GM12891 (cell line): ENCODE results near the gene TSPAN15.

Experiments
- POLR2A ChIP-seq: IDR thresholded peaks from 2 replicates; pipeline ENCODE4 v1.6.1; 2011; ENCODE audit warnings: low read depth, low read length, control low read depth
- TAF1 ChIP-seq: IDR thresholded peaks from 2 replicates; pipeline ENCODE4 v1.6.1; 2011; ENCODE audit warnings: low read depth, low read length, control low read depth

- no peak for TF ChIP-seq POLR2A
- no peak for TF ChIP-seq TAF1
Observed at GRCh38 chr10:69415951-69416350, 35.3 kb upstream of the TSPAN15 start.
